Measurements from ENCODE around the gene CIB4. TPM values are rescaled to one million over a fixed set of nuclear protein-coding genes. Genes with fewer than 3 reads are reported as not detected.

Gene CIB4
- total and polyA plus RNA-seq, 2 of the 4 experiments (the other 2 are of a cell fraction) = not detected

DNA sequence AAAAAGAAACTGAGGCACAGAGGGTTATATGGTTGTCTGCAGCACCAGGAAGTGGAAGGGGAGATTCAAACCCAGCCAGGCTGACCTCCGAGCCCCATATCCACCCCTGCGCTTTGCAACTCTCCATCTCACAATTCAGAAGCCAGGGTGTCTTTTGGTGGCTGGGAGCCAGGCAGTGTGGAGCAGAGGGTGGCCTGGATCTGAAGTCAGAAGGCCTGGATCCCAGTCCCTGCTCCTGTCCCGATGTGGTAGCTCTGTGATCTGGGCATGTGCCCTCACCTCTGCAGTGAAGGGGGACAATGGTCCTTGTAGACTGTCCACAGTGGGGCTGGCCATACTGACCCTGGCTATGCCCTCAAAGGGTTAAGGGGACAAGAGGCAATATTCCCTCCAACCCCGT, 57.0 kb downstream of the CIB4 start:
- no peaks in the 10 kb centered on the region for H3K36me3 ChIP-seq (ENCODE audit: control insufficient read depth, insufficient read depth, low read length)
- WGBS, 2 experiments (ENCODE audit: extremely low coverage in 2 of 2, insufficient read length in 1 of 2) = no CpG with 5 or more reads among the region's 4 CpGs
- H2BK5ac ChIP-seq (ENCODE audit: low read depth, low read length, poor library complexity, severe bottlenecking) = no peak overlapping the region
- no peaks in the 10 kb centered on the region for H3K9me3 ChIP-seq (ENCODE audit: control insufficient read depth, insufficient read depth, low read length)
- ChIA-PET POLR2A (ENCODE audit: unreplicated experiment) (no interaction called here), CTCF (no interaction called here)
- H3K27me3 ChIP-seq (ENCODE audit: control insufficient read depth, insufficient read depth, low read length) = peaks cover 72% of the 10 kb centered on the region
- no peak overlapping the region for H3K4me3 ChIP-seq (ENCODE audit: insufficient read depth, low read depth, low read length)
- H4K5ac ChIP-seq (ENCODE audit: low read depth, low read length) = no peak overlapping the region
- no peak overlapping the region for H4K8ac ChIP-seq (ENCODE audit: low read depth in 2 of 2, low read length in 2 of 2)
- H3K14ac ChIP-seq (replicated peaks; ENCODE audit: low read depth, low read length) = no peak overlapping the region
- no peak for TF ChIP-seq MXI1 (IDR thresholded peaks at IDR 0.05; ENCODE audit: borderline replicate concordance, low read depth, low read length)
- TF ChIP-seq BHLHE40 (IDR thresholded peaks at IDR 0.05; ENCODE audit: low read depth, low read length) = no peak
- no peak for TF ChIP-seq SMC3 (IDR thresholded peaks at IDR 0.05; ENCODE audit: low read depth, low read length)
- TF ChIP-seq CEBPB (IDR thresholded peaks at IDR 0.05; ENCODE audit: low read depth, low read length) = no peak
- TF ChIP-seq, protein P1, sequence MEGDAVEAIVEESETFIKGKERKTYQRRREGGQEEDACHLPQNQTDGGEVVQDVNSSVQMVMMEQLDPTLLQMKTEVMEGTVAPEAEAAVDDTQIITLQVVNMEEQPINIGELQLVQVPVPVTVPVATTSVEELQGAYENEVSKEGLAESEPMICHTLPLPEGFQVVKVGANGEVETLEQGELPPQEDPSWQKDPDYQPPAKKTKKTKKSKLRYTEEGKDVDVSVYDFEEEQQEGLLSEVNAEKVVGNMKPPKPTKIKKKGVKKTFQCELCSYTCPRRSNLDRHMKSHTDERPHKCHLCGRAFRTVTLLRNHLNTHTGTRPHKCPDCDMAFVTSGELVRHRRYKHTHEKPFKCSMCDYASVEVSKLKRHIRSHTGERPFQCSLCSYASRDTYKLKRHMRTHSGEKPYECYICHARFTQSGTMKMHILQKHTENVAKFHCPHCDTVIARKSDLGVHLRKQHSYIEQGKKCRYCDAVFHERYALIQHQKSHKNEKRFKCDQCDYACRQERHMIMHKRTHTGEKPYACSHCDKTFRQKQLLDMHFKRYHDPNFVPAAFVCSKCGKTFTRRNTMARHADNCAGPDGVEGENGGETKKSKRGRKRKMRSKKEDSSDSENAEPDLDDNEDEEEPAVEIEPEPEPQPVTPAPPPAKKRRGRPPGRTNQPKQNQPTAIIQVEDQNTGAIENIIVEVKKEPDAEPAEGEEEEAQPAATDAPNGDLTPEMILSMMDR (conservative IDR thresholded peaks at IDR 0.05; ENCODE audit: low read depth, low read length) = no peak
- TF ChIP-seq, protein P2, sequence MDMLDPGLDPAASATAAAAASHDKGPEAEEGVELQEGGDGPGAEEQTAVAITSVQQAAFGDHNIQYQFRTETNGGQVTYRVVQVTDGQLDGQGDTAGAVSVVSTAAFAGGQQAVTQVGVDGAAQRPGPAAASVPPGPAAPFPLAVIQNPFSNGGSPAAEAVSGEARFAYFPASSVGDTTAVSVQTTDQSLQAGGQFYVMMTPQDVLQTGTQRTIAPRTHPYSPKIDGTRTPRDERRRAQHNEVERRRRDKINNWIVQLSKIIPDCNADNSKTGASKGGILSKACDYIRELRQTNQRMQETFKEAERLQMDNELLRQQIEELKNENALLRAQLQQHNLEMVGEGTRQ (IDR thresholded peaks at IDR 0.05; ENCODE audit: low read depth, low read length) = no peak
- TF ChIP-seq MAZ (IDR thresholded peaks at IDR 0.05; ENCODE audit: borderline replicate concordance, low read depth, low read length) = no peak
- TF ChIP-seq, protein P3, sequence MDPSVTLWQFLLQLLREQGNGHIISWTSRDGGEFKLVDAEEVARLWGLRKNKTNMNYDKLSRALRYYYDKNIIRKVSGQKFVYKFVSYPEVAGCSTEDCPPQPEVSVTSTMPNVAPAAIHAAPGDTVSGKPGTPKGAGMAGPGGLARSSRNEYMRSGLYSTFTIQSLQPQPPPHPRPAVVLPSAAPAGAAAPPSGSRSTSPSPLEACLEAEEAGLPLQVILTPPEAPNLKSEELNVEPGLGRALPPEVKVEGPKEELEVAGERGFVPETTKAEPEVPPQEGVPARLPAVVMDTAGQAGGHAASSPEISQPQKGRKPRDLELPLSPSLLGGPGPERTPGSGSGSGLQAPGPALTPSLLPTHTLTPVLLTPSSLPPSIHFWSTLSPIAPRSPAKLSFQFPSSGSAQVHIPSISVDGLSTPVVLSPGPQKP (IDR thresholded peaks at IDR 0.05; ENCODE audit: borderline replicate concordance, low read depth, low read length) = no peak
- TF ChIP-seq FOS (IDR thresholded peaks at IDR 0.05; ENCODE audit: low read depth, low read length) = no peak
- no peak for TF ChIP-seq NFE2L2 (IDR thresholded peaks at IDR 0.05; ENCODE audit: low read depth, low read length)
- no peak for TF ChIP-seq MAFK (IDR thresholded peaks at IDR 0.05; ENCODE audit: low read depth, low read length)
- TF ChIP-seq RAD21 (IDR thresholded peaks at IDR 0.05; ENCODE audit: low read length) = no peak
- BruUV-seq (replicated peaks) = no TSS peak
- H3K4me1 ChIP-seq (ENCODE audit: control insufficient read depth, insufficient read depth, low read length) = no peaks in the 10 kb centered on the region
- no peak overlapping the region for H3K4me2 ChIP-seq (ENCODE audit: low read depth, low read length)
- H3K79me1 ChIP-seq (ENCODE audit: low read depth in 1 of 2, low read length in 2 of 2) = no peaks in the 10 kb centered on the region
- H2BK15ac ChIP-seq (ENCODE audit: low read depth, low read length) = no peak overlapping the region
- dilution Hi-C loops (cut with HindIII; ENCODE audit: low sequenced_read_pairs, unreplicated experiment) (no loop called here), in situ Hi-C loops (cut with MboI; ENCODE audit: low sequenced_read_pairs) (no loop called here), intact Hi-C loops (cut with micrococcal nuclease) (no loop called here)
- H3K23ac ChIP-seq (ENCODE audit: low read depth, low read length) = no peak overlapping the region
- H2AFZ ChIP-seq (replicated peaks; ENCODE audit: low read length, poor library complexity) = no peak overlapping the region
- no peaks in the 10 kb centered on the region for H4K20me1 ChIP-seq (ENCODE audit: insufficient read depth, low read length)
- H3K18ac ChIP-seq (ENCODE audit: low read depth, low read length) = no peak overlapping the region
- H4K91ac ChIP-seq (ENCODE audit: insufficient read depth, low read depth, low read length) = no peak overlapping the region
- H2AK5ac ChIP-seq (ENCODE audit: low read depth, low read length) = no peak overlapping the region
- no peaks in the 10 kb centered on the region for H3K9me1 ChIP-seq (ENCODE audit: insufficient read depth, low read length)
- no peak overlapping the region for H2AK9ac ChIP-seq (replicated peaks; ENCODE audit: low read depth, low read length, poor library complexity)
- no peak overlapping the region for H2BK120ac ChIP-seq (ENCODE audit: low read depth, low read length)
- H3K4ac ChIP-seq (ENCODE audit: low read depth, low read length) = no peak overlapping the region
- H3K56ac ChIP-seq (ENCODE audit: extremely low read depth, insufficient read depth, low read length) = no peak overlapping the region
- ATAC-seq (ENCODE audit: low read depth) (no peak), DNase-seq (no peak)
- no peak overlapping the region for H3K9ac ChIP-seq (ENCODE audit: low read depth, low read length)
- no peak overlapping the region for H2BK20ac ChIP-seq (ENCODE audit: low read depth, low read length)
- H3K27ac ChIP-seq (ENCODE audit: insufficient read depth, low read length) = no peak overlapping the region

Data from IMR-90 (cell line).